B cell (primary cell): ENCODE results near the gene LGI4. TPM values are rescaled to one million over a fixed set of nuclear protein-coding genes. Genes with fewer than 3 reads are reported as not detected.
A peak's percentile ranks its signal among the peaks of the same experiment; 100 is the strongest.

Source experiments
- ATAC-seq: fragments of 200-7000 bp; cut with Tn5 transposase; one replicate; pipeline ENCODE4 v1.10.0; 2021; ENCODE audit warnings: low read depth, mild to moderate bottlenecking, moderate number of reproducible peaks, moderate library complexity
- CTCF ChIA-PET: fragments of 350-600 bp; sonication (Branson Sonifier 250); formaldehyde crosslinking; loops from one replicate; lab custom pipeline; 2021; ENCODE audit warnings: antibody characterized with exemption, inconsistent platforms; lab: Charles Lee
- POLR2A ChIA-PET: fragments of 350-600 bp; sonication (Branson Sonifier 250); formaldehyde crosslinking; loops from one replicate; lab custom pipeline; 2021; ENCODE audit warnings: antibody characterized with exemption; lab: Charles Lee
- DNase-seq: peaks from one replicate; pipeline ENCODE4 v3.0.0; 2013
- H2AFZ ChIP-seq: 2 replicates; pipeline ENCODE4 v1.6.1; 2012; ENCODE audit warnings: mild to moderate bottlenecking, low read depth, low read length; ENCODE audit not compliant: insufficient read depth, poor library complexity, severe bottlenecking
- H3K27ac ChIP-seq, 2 donors: 1 replicate in 1 of 2; 2 replicates in 1 of 2; pipeline ENCODE4 v1.5.1; 2012 to 2013; ENCODE audit warnings: low read length in 2 of 2, mild to moderate bottlenecking in 2 of 2, moderate library complexity in 1 of 2
- H3K27me3 ChIP-seq, 4 experiments: fragments of 200-600 bp in 1 of 4; sonication (generic) in 1 of 4; replicated peaks in 1 of 4; 1 replicate in 2 of 4; 2 replicates in 2 of 4; pipeline versions ENCODE4 v1.6.1 to v1.7.0; 2013 to 2016; ENCODE audit warnings: low read length in 3 of 4, mild to moderate bottlenecking in 2 of 4, mixed read lengths in 1 of 4, moderate library complexity in 1 of 4; ENCODE audit not compliant: insufficient read depth in 4 of 4, control insufficient read depth in 3 of 4; ENCODE audit errors: control extremely low read depth in 1 of 4
- H3K36me3 ChIP-seq, 2 experiments: replicated peaks in 1 of 2; 1 replicate in 1 of 2; 2 replicates in 1 of 2; pipeline versions ENCODE4 v1.6.1 to v1.7.1; 2013; ENCODE audit warnings: low read length in 1 of 2; ENCODE audit not compliant: insufficient read depth in 2 of 2, control insufficient read depth in 1 of 2; ENCODE audit errors: control extremely low read depth in 1 of 2, extremely low read depth in 1 of 2
- H3K4me1 ChIP-seq, 2 donors: fragments of 200-600 bp in 1 of 2; sonication (generic) in 1 of 2; 1 replicate in 1 of 2; 2 replicates in 1 of 2; pipeline versions ENCODE4 v1.5.1 to v1.6.1; 2013 to 2017; ENCODE audit warnings: low read length in 2 of 2; ENCODE audit not compliant: control insufficient read depth in 2 of 2, insufficient read depth in 2 of 2
- H3K4me2 ChIP-seq: replicated peaks from 2 replicates; pipeline ENCODE3; 2012; ENCODE audit warnings: mild to moderate bottlenecking, low read depth, low read length; ENCODE audit not compliant: poor library complexity, severe bottlenecking
- H3K4me3 ChIP-seq, 5 experiments: fragments of 200-600 bp in 1 of 5; sonication (generic) in 1 of 5; 1 replicate in 3 of 5; 2 replicates in 2 of 5; pipeline versions ENCODE4 v1.5.1 to v1.7.0; 2011 to 2016; ENCODE audit warnings: low read length in 4 of 5, mild to moderate bottlenecking in 4 of 5, low read depth in 2 of 5, control low read depth in 1 of 5, moderate library complexity in 1 of 5; ENCODE audit not compliant: insufficient read depth in 1 of 5; ENCODE audit errors: control extremely low read depth in 1 of 5, extremely low read depth in 1 of 5
- H3K79me2 ChIP-seq: fragments of 200-600 bp; sonication (generic); one replicate; pipeline ENCODE4 v1.6.0; 2016; ENCODE audit warnings: low read length; ENCODE audit not compliant: control insufficient read depth, insufficient read depth
- H3K9ac ChIP-seq: fragments of 200-600 bp; sonication (generic); 2 replicates; pipeline ENCODE4 v1.6.1; 2017; ENCODE audit warnings: mild to moderate bottlenecking, low read length, moderate library complexity
- H3K9me3 ChIP-seq, 3 donors: one replicate each; pipeline versions ENCODE4 v1.6.1 to v1.7.1; 2013; ENCODE audit warnings: low read length in 2 of 3; ENCODE audit not compliant: control insufficient read depth in 2 of 3, insufficient read depth in 1 of 3; ENCODE audit errors: control extremely low read depth in 1 of 3
- H4K20me1 ChIP-seq: 2 replicates; pipeline ENCODE4 v1.6.0; 2012; ENCODE audit warnings: mild to moderate bottlenecking, low read length; ENCODE audit not compliant: insufficient read depth, control insufficient read depth, poor library complexity, severe bottlenecking
- H3K27ac Mint-ChIP-seq: one replicate; pipeline ENCODE4 v1.8.0; 2021; ENCODE audit warnings: mixed read lengths
- H3K27me3 Mint-ChIP-seq: one replicate; pipeline ENCODE4 v1.8.0; 2021; ENCODE audit warnings: mixed read lengths
- H3K4me1 Mint-ChIP-seq: one replicate; pipeline ENCODE4 v1.8.0; 2021; ENCODE audit warnings: mixed read lengths
- H3K4me3 Mint-ChIP-seq: one replicate; pipeline ENCODE4 v1.8.0; 2021; ENCODE audit warnings: mixed read lengths
- H3K9me3 Mint-ChIP-seq: one replicate; pipeline ENCODE4 v1.8.0; 2022; ENCODE audit warnings: mixed read lengths; ENCODE audit not compliant: insufficient read depth
- CTCF ChIP-seq: fragments of 200-600 bp; IDR thresholded peaks from one replicate; pipeline ENCODE4 v1.8.0; 2022; ENCODE audit warnings: antibody characterized with exemption, mild to moderate bottlenecking
- EZH2 ChIP-seq: IDR thresholded peaks from 2 replicates; pipeline ENCODE4 v1.6.1; 2012; ENCODE audit warnings: borderline replicate concordance, low read depth, mild to moderate bottlenecking, moderate library complexity, low read length; ENCODE audit not compliant: insufficient read depth, poor library complexity, severe bottlenecking
- WGBS: methylation state at CpG from one replicate; pipeline ENCODE4 v1.1.5; 2013; ENCODE audit warnings: missing lambda C conversion rate; ENCODE audit not compliant: insufficient coverage; 5-methylcytosine and 5-hydroxymethylcytosine counted together
- intact Hi-C: fragments of 100-400 bp; cut with micrococcal nuclease; formaldehyde crosslinking; loops from one replicate; pipeline ENCODE4 v1.10.0; 2022
- polyA plus RNA-seq: library from polyadenylated mRNA; depleted of rRNA; stranded (reverse); fragments of >200 nt; gene quantifications from 2 replicates; pipeline ENCODE4 v1.2.3, GENCODE V29; 2012
- total RNA-seq, 2 donors: library from RNA; stranded (reverse); fragments of 120-200 nt in 1 of 2; gene quantifications; 1 replicate in 1 of 2; 2 replicates in 1 of 2; pipeline versions ENCODE4 v1.2.3 to v1.2.4, GENCODE V29; 2013 to 2022

The LGI4 gene
- total and polyA plus RNA-seq, 2 donors (not counting 1 experiment from before 2014, with no cell fraction given): 0.40 to 0.59 TPM

DNA sequence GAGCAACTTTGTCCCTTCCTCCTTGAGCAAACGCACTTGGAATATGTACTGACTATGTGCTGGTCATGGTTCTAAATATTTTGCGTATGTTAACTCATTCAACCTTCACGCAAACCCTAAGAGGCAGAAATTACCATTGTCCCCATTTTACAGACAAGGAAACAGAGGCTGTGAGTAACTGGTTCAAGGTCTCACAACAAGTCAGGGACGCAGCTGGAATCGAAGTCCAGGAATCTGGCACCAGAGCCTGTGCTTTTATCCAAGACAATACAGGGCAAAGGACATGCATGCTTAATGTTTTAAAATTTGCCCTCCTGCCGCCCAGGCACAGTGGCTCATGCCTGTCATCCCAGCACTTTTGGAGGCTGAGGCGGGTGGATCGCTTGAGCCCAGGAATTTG, 24.7 kb upstream of the LGI4 start:
- no peak overlapping the region for H3K27ac ChIP-seq
- ATAC-seq (no peak), DNase-seq (no peak)
- Mint-ChIP-seq H3K4me3 (no peak overlapping the region), H3K27ac (no peak overlapping the region), H3K4me1 (peaks cover 37% of the 10 kb centered on the region), H3K9me3 (no peaks in the 10 kb centered on the region), H3K27me3 (no peaks in the 10 kb centered on the region)
- H3K4me3 ChIP-seq: no peak overlapping the region
- POLR2A ChIA-PET: interaction anchor here (0.5 kb wide), 1 partner anchor 16 kb away, joined by 3 read pairs; the partner anchor contains the start of gene FXYD7
- H3K9me3 ChIP-seq: peaks cover 0 to 11% (median 7%) of the 10 kb centered on the region in 3 donors
- H4K20me1 ChIP-seq: peaks cover 57% of the 10 kb centered on the region
- intact Hi-C loops: loop anchor here (10.0 kb wide), 1 partner anchor 305 kb away; no protein-coding TSS in a partner anchor
- 100% methylated on average over 5 of the region's 8 CpGs for WGBS
- TF ChIP-seq EZH2: no peak
- peaks cover 41% of the 10 kb centered on the region for H3K79me2 ChIP-seq
- CTCF ChIA-PET: interaction anchor here (1.2 to 1.5 kb wide), 2 partner anchors 18 to 77 kb away, joined by 3 read pairs; no protein-coding TSS in a partner anchor
- peaks cover 14 to 81% of the 10 kb centered on the region in 2 experiments for H3K36me3 ChIP-seq
- no peaks in the 10 kb centered on the region for H3K27me3 ChIP-seq
- H3K4me2 ChIP-seq: no peak overlapping the region
- peaks cover 14% of the 10 kb centered on the region in 2 donors for H3K4me1 ChIP-seq
- H2AFZ ChIP-seq: no peak overlapping the region
- no peak overlapping the region for H3K9ac ChIP-seq

DNA sequence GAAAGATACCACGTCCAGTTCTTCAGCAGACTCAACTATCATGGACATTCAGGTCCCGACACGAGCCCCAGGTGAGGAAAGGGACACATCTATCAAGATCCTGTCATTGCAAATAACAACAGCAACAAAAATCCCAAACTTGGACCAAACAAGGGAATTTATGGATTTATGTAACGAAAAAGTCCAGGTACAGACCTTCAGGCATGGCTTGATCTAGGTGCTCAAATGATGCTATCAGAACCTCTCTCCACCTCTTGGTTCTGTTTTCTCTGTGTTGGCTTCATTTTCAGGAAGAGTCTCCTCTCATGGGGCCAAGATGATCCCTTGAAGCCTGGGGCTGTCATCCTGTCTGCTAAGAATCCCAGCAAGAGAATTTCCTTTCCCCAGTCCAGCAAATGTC, 22.6 kb upstream of the LGI4 start:
- DNase-seq (no peak), ATAC-seq (no peak)
- H3K9ac ChIP-seq: no peak overlapping the region
- 100% methylated on average over 3 of the region's 4 CpGs for WGBS
- CTCF ChIA-PET: no interaction called here
- H3K27me3 ChIP-seq: peaks cover 0 to 3% (median 0%) of the 10 kb centered on the region in 4 experiments
- Mint-ChIP-seq H3K9me3 (no peaks in the 10 kb centered on the region), H3K4me1 (peaks cover 46% of the 10 kb centered on the region), H3K27ac (peak overlapping the region; percentile 46), H3K4me3 (peak overlapping the region; percentile 61), H3K27me3 (no peaks in the 10 kb centered on the region)
- H4K20me1 ChIP-seq: peaks cover 43% of the 10 kb centered on the region
- H3K79me2 ChIP-seq: peaks cover 52% of the 10 kb centered on the region
- intact Hi-C loops: loop anchor here (10.0 kb wide), 1 partner anchor 307 kb away; no protein-coding TSS in a partner anchor
- POLR2A ChIA-PET: interaction anchor here (1.6 kb wide), 1 partner anchor 49 kb away, joined by 4 read pairs; no protein-coding TSS in a partner anchor
- no peak overlapping the region for H2AFZ ChIP-seq
- TF ChIP-seq EZH2 (no peak), CTCF (no peak)
- H3K4me3 ChIP-seq: no peak overlapping the region
- peaks cover 12 to 59% of the 10 kb centered on the region in 2 experiments for H3K36me3 ChIP-seq
- H3K27ac ChIP-seq: no peak overlapping the region
- H3K4me2 ChIP-seq: no peak overlapping the region
- peaks cover 20 to 25% of the 10 kb centered on the region in 2 donors for H3K4me1 ChIP-seq
- H3K9me3 ChIP-seq: peaks cover 0 to 11% (median 6%) of the 10 kb centered on the region in 3 donors
